Neuronal stem cell (in vitro differentiated cells): ENCODE results near the gene RTEL1. TPM values are rescaled to one million over a fixed set of nuclear protein-coding genes. Genes with fewer than 3 reads are reported as not detected.

Source experiments
- DNase-seq: peaks from one replicate; pipeline ENCODE4 v3.0.0-alpha.2; 2013; ENCODE audit warnings: low spot score
- H2AFZ ChIP-seq: one replicate; pipeline ENCODE4 v1.6.1; 2013; ENCODE audit warnings: mild to moderate bottlenecking, low read length, inconsistent platforms
- H2AK5ac ChIP-seq: 2 replicates; pipeline ENCODE4 v1.6.1; 2013; ENCODE audit warnings: low read depth, mild to moderate bottlenecking, inconsistent platforms, low read length, moderate library complexity, mixed read lengths
- H2BK120ac ChIP-seq: 2 replicates; pipeline ENCODE4 v1.6.1; 2013; ENCODE audit warnings: low read depth, mild to moderate bottlenecking, inconsistent platforms, low read length, moderate library complexity, mixed read lengths
- H2BK12ac ChIP-seq: one replicate; pipeline ENCODE4 v1.6.1; 2013; ENCODE audit warnings: low read length, inconsistent platforms
- H2BK15ac ChIP-seq: 2 replicates; pipeline ENCODE4 v1.6.1; 2013; ENCODE audit warnings: mild to moderate bottlenecking, low read length, inconsistent platforms, mixed read lengths
- H2BK5ac ChIP-seq: one replicate; pipeline ENCODE4 v1.6.1; 2013; ENCODE audit warnings: inconsistent platforms, mild to moderate bottlenecking, low read length, moderate library complexity
- H3K14ac ChIP-seq: one replicate; pipeline ENCODE4 v1.6.1; 2013; ENCODE audit warnings: low read length, inconsistent platforms
- H3K18ac ChIP-seq: 2 replicates; pipeline ENCODE4 v1.6.1; 2013; ENCODE audit warnings: low read length, inconsistent platforms
- H3K23ac ChIP-seq: 2 replicates; pipeline ENCODE4 v1.6.1; 2013; ENCODE audit warnings: low read depth, mild to moderate bottlenecking, mixed read lengths, low read length, inconsistent platforms; ENCODE audit not compliant: poor library complexity
- H3K27ac ChIP-seq: replicated peaks from 3 replicates; pipeline ENCODE4 v1.5.1; 2013; ENCODE audit warnings: low read length, inconsistent platforms
- H3K27me3 ChIP-seq, 3 experiments: 2 replicates each; pipeline ENCODE4 v1.6.1; 2013; ENCODE audit warnings: low read length in 3 of 3, mild to moderate bottlenecking in 2 of 3, inconsistent platforms in 1 of 3, low read depth in 1 of 3, mixed read lengths in 1 of 3, moderate library complexity in 1 of 3; ENCODE audit not compliant: control insufficient read depth in 3 of 3, insufficient read depth in 3 of 3
- H3K36me3 ChIP-seq, 2 donors: replicated peaks in 1 of 2; 2 replicates each; pipeline ENCODE4 v1.6.1; 2013; ENCODE audit warnings: low read length in 2 of 2; ENCODE audit not compliant: control insufficient read depth in 2 of 2, insufficient read depth in 2 of 2
- H3K4ac ChIP-seq: 2 replicates; pipeline ENCODE4 v1.6.1; 2013; ENCODE audit warnings: inconsistent platforms, mild to moderate bottlenecking, low read length, moderate library complexity
- H3K4me1 ChIP-seq, 2 donors: 1 replicate in 1 of 2; 2 replicates in 1 of 2; pipeline ENCODE4 v1.6.1; 2013; ENCODE audit warnings: low read length in 2 of 2, low read depth in 1 of 2; ENCODE audit not compliant: control insufficient read depth in 2 of 2, insufficient read depth in 1 of 2
- H3K4me2 ChIP-seq: one replicate; pipeline ENCODE4 v1.6.1; 2013; ENCODE audit warnings: mild to moderate bottlenecking, low read length, inconsistent platforms; ENCODE audit not compliant: insufficient read depth, poor library complexity, severe bottlenecking
- H3K4me3 ChIP-seq, 2 donors: 2 replicates each; pipeline ENCODE4 v1.5.1; 2013; ENCODE audit warnings: low read length in 2 of 2, mild to moderate bottlenecking in 2 of 2, inconsistent platforms in 1 of 2, moderate library complexity in 1 of 2
- H3K79me1 ChIP-seq: one replicate; pipeline ENCODE4 v1.6.1; 2013; ENCODE audit warnings: low read depth, mild to moderate bottlenecking, inconsistent platforms, low read length, moderate library complexity
- H3K9ac ChIP-seq: one replicate; pipeline ENCODE4 v1.6.1; 2013; ENCODE audit warnings: mild to moderate bottlenecking, low read depth, low read length, inconsistent platforms; ENCODE audit not compliant: poor library complexity
- H3K9me3 ChIP-seq, 2 donors: replicated peaks in 1 of 2; 2 replicates each; pipeline versions ENCODE3 to v1.6.1; 2013; ENCODE audit warnings: low read length in 2 of 2, mild to moderate bottlenecking in 2 of 2, inconsistent platforms in 1 of 2, low read depth in 1 of 2, mixed read lengths in 1 of 2, moderate library complexity in 1 of 2; ENCODE audit not compliant: control insufficient read depth in 2 of 2, insufficient read depth in 1 of 2
- H4K8ac ChIP-seq: one replicate; pipeline ENCODE4 v1.6.1; 2013; ENCODE audit warnings: low read depth, mild to moderate bottlenecking, inconsistent platforms, low read length, moderate library complexity
- H4K91ac ChIP-seq: one replicate; pipeline ENCODE4 v1.6.1; 2013; ENCODE audit warnings: low read length, low read depth, mild to moderate bottlenecking, inconsistent platforms; ENCODE audit not compliant: poor library complexity
- WGBS, 2 donors: extraction: QIAGEN DNeasy Blood & Tissue Kit; methylation state at CpG; one replicate each; pipeline ENCODE4 v1.1.7; 2013; ENCODE audit warnings: missing lambda C conversion rate in 2 of 2, mixed read lengths in 1 of 2; ENCODE audit not compliant: insufficient read length in 2 of 2, insufficient replicate concordance in 1 of 2; ENCODE audit errors: extremely low coverage in 2 of 2; 5-methylcytosine and 5-hydroxymethylcytosine counted together
- polyA plus RNA-seq, 2 experiments: library from polyadenylated mRNA; stranded (reverse); fragments of 200-250 nt; gene quantifications; one replicate each; pipeline ENCODE4 v1.2.3, GENCODE V29; 2013

The RTEL1 gene, protein sequence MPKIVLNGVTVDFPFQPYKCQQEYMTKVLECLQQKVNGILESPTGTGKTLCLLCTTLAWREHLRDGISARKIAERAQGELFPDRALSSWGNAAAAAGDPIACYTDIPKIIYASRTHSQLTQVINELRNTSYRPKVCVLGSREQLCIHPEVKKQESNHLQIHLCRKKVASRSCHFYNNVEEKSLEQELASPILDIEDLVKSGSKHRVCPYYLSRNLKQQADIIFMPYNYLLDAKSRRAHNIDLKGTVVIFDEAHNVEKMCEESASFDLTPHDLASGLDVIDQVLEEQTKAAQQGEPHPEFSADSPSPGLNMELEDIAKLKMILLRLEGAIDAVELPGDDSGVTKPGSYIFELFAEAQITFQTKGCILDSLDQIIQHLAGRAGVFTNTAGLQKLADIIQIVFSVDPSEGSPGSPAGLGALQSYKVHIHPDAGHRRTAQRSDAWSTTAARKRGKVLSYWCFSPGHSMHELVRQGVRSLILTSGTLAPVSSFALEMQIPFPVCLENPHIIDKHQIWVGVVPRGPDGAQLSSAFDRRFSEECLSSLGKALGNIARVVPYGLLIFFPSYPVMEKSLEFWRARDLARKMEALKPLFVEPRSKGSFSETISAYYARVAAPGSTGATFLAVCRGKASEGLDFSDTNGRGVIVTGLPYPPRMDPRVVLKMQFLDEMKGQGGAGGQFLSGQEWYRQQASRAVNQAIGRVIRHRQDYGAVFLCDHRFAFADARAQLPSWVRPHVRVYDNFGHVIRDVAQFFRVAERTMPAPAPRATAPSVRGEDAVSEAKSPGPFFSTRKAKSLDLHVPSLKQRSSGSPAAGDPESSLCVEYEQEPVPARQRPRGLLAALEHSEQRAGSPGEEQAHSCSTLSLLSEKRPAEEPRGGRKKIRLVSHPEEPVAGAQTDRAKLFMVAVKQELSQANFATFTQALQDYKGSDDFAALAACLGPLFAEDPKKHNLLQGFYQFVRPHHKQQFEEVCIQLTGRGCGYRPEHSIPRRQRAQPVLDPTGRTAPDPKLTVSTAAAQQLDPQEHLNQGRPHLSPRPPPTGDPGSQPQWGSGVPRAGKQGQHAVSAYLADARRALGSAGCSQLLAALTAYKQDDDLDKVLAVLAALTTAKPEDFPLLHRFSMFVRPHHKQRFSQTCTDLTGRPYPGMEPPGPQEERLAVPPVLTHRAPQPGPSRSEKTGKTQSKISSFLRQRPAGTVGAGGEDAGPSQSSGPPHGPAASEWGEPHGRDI (N-terminal part only)
- 5.1 TPM for polyA plus RNA-seq (2013, experiment 1 of 2)
- 5.1 TPM for polyA plus RNA-seq (2013, experiment 2 of 2)

DNA sequence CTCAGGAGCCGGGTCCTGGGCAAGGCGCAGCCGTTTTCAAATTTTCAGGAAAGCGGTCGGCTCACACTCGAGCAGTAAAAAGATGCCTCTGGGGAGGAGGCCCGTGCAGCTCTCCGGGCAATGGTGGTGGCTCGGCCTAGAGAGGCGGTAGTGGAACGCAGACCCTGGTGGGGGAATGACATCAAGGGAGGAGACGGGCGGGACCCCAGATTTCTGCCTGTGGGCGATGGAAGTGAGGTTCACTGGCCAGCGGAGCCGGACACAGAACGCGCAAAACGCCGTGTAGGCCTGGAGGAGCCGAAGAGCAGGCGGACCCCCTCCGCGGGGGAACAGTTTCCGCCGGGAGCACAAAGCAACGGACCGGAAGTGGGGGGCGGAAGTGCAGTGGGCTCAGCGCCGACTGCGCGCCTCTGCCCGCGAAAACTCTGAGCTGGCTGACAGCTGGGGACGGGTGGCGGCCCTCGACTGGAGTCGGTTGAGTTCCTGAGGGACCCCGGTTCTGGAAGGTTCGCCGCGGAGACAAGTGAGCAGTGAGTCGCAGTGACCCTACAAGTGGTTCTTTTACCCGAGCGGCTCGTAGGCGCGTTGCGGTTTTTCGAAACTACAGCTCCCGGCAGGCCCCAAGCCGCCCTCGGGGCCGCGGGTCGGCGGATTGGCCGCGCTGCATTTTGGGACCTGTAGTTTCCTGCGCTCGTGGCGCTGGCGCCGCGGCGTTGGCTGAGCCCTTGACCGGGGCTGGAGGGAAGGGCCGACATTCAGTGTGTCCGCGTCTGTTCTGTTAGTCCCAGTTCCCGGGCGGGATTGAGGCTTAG, at the start of gene RTEL1:
Gene RTEL1 (plus strand): TSS at position 376 of the 812 bp plus-strand sequence. CDS start 1,091 bp downstream, outside the sequence.
- Histone ChIP-seq H3K4me2 (peak within 1 kb of the TSS; percentile 91), H3K36me3 (peaks cover 12 to 35% of the 10 kb centered on the region in 2 donors), H3K27ac (no peak within 1 kb of the TSS), H2BK15ac (peak within 1 kb of the TSS; percentile 98), H2BK12ac (peak within 1 kb of the TSS; percentile 84), H3K4me3 (peak within 1 kb of the TSS; percentile 91 to 94), H3K14ac (peak within 1 kb of the TSS; percentile 9), H3K27me3 (peaks cover 0 to 5% (median 0%) of the 10 kb centered on the region in 3 experiments), H3K9me3 (no peaks in the 10 kb centered on the region), H3K4me1 (peaks cover 12 to 21% of the 10 kb centered on the region in 2 donors), H3K79me1 (peaks cover 4% of the 10 kb centered on the region), H4K91ac (peak within 1 kb of the TSS; percentile 79), H3K9ac (peak within 1 kb of the TSS; percentile 87), H2BK120ac (peak within 1 kb of the TSS; percentile 81), H4K8ac (peak within 1 kb of the TSS; percentile 98), H2AK5ac (peak within 1 kb of the TSS; percentile 98), H3K23ac (peak within 1 kb of the TSS; percentile 93), H3K4ac (no peak within 1 kb of the TSS), H2BK5ac (peak within 1 kb of the TSS; percentile 82), H3K18ac (peak within 1 kb of the TSS; percentile 91), H2AFZ (peak within 1 kb of the TSS; percentile 95)
- no CpG with 5 or more reads among the region's 73 CpGs for WGBS, 2 donors
- peak; percentile 91 for DNase-seq

DNA sequence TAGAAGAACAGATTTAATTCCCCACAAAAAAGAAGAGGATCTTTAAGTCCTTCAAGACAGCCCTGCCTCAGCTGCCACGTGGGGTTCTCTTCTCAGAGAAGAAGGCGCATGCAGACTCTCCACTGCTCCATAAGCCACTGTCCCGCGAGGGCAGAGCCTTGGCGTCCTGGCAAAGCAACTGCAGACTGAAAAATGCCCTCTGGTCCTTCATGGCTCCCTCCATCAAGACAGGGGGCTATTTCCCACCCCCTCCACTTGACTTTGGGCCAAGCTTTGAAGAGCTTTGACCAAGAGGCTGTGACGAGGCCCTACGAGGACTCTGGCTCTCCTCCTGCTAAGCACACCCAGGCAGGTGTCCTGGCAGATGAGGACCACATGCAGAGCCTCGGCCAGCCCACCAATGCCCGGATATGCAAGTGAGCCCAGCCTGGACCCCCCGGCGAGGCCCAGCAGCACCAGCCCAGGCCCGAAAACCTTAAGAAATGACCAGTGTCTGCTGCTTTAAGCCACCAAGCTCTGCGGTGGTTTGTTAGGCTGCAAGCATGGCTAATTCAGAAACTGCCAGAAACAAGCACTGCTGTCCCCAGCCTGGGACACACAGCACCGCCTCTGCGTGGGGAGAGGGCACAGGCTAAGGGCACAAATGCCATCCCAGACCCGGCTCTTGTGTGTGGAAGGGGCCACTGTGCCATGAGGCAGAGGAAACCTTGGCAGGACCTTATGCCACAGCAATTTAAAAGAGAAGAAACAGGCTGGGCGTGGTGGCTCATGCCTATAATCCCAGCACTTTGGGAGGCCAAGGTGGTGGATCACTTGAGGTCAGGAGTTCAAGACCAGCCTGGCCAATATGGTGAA, 47.3 kb upstream of the RTEL1 start:
- Histone ChIP-seq H2BK15ac (no peak overlapping the region), H3K27me3 (no peaks in the 10 kb centered on the region), H3K36me3 (peaks cover 11 to 29% of the 10 kb centered on the region in 2 donors), H3K27ac (no peak overlapping the region), H4K8ac (no peak overlapping the region), H3K79me1 (no peaks in the 10 kb centered on the region), H3K4me2 (no peak overlapping the region), H3K4ac (no peak overlapping the region), H3K18ac (peak overlapping the region; percentile 41), H3K4me3 (no peak overlapping the region), H3K14ac (no peak overlapping the region), H3K23ac (no peak overlapping the region), H3K4me1 (no peaks in the 10 kb centered on the region), H2BK5ac (no peak overlapping the region), H3K9me3 (peaks cover 5 to 13% of the 10 kb centered on the region in 2 donors), H2BK120ac (no peak overlapping the region), H2AFZ (no peak overlapping the region), H2AK5ac (no peak overlapping the region), H2BK12ac (no peak overlapping the region), H3K9ac (no peak overlapping the region), H4K91ac (no peak overlapping the region)
- no CpG with 5 or more reads among the region's 17 CpGs for WGBS, 2 donors
- no peak for DNase-seq

DNA sequence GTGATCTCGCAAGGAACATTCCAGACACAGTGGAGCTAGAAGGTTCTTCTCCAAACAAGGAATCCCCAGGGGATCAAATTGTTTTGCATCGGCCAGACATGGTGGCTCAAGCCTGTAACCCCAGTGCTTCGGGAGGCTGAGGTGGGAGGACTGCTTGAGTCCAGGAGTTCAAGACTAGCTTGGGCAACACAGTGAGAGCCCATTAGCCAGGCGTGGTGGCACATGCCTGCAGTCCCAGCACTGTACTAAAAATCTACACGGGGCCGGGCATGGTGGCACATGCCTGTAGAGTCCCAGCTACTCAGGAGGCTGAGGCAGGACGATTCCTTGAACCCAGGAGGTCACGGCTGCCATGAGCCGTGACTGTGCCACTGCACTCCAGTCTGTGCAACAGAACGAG, 46.5 kb upstream of the RTEL1 start:
- no peaks in the 10 kb centered on the region for H3K4me1 ChIP-seq
- H2AFZ ChIP-seq, result no peak overlapping the region
- peaks cover 15 to 37% of the 10 kb centered on the region in 2 donors for H3K36me3 ChIP-seq
- no peak for DNase-seq
- H3K79me1 ChIP-seq, result no peaks in the 10 kb centered on the region
- no peak overlapping the region for H4K91ac ChIP-seq
- no peak overlapping the region for H3K4me3 ChIP-seq
- H2BK120ac ChIP-seq, result no peak overlapping the region
- no CpG with 5 or more reads among the region's 10 CpGs for WGBS, 2 donors
- H4K8ac ChIP-seq, result no peak overlapping the region
- no peak overlapping the region for H2BK15ac ChIP-seq
- peaks cover 5 to 17% of the 10 kb centered on the region in 2 donors for H3K9me3 ChIP-seq
- H3K27ac ChIP-seq, result no peak overlapping the region
- H3K4me2 ChIP-seq, result no peak overlapping the region
- no peak overlapping the region for H3K4ac ChIP-seq
- no peak overlapping the region for H2BK12ac ChIP-seq
- H3K9ac ChIP-seq, result no peak overlapping the region
- no peak overlapping the region for H3K14ac ChIP-seq
- no peak overlapping the region for H2BK5ac ChIP-seq
- H2AK5ac ChIP-seq, result no peak overlapping the region
- no peak overlapping the region for H3K18ac ChIP-seq
- no peak overlapping the region for H3K23ac ChIP-seq
- no peaks in the 10 kb centered on the region for H3K27me3 ChIP-seq
